Activated CD8-positive, alpha-beta T cell treated with anti-CD3 and anti-CD28 coated beads, Interleukin-2, amount 10 ng/mL, durations not matched to agents 7 days and 5 days (primary cell): ENCODE measurements around the gene CADM2. TPM values are rescaled to one million over a fixed set of nuclear protein-coding genes. Genes with fewer than 3 reads are reported as not detected.

Experiments used
- ATAC-seq: fragments of 150-1000 bp; cut with Tn5 transposase; one replicate; pipeline ENCODE4 v1.10.0; 2021; ENCODE audit warnings: moderate library complexity
- CTCF ChIA-PET: fragments of 350-600 bp; sonication (Branson Sonifier 250); formaldehyde crosslinking; loops from one replicate; lab custom pipeline; 2021; ENCODE audit warnings: antibody characterized with exemption; lab: Charles Lee
- POLR2A ChIA-PET: fragments of 350-600 bp; sonication (Branson Sonifier 250); formaldehyde crosslinking; loops from one replicate; lab custom pipeline; 2021; ENCODE audit warnings: antibody characterized with exemption; lab: Charles Lee
- DNase-seq: peaks from one replicate; pipeline ENCODE4 v3.0.0-alpha.2; 2020
- H3K27ac Mint-ChIP-seq: one replicate; pipeline ENCODE4 v1.8.0; 2021; ENCODE audit warnings: mild to moderate bottlenecking, mixed read lengths
- H3K27me3 Mint-ChIP-seq: one replicate; pipeline ENCODE4 v1.8.0; 2021; ENCODE audit warnings: low read depth, mixed read lengths
- H3K36me3 Mint-ChIP-seq: one replicate; pipeline ENCODE4 v1.8.0; 2021; ENCODE audit warnings: low read depth, mixed read lengths
- H3K4me1 Mint-ChIP-seq: one replicate; pipeline ENCODE4 v1.8.0; 2021; ENCODE audit warnings: low read depth, mixed read lengths
- H3K4me3 Mint-ChIP-seq: one replicate; pipeline ENCODE4 v1.8.0; 2021; ENCODE audit warnings: mild to moderate bottlenecking, mixed read lengths
- H3K9me3 Mint-ChIP-seq: one replicate; pipeline ENCODE4 v1.8.0; 2022; ENCODE audit warnings: mixed read lengths; ENCODE audit not compliant: insufficient read depth
- total RNA-seq, 2 experiments: library from RNA; stranded (reverse); gene quantifications; one replicate each; pipeline ENCODE4 v1.2.3, GENCODE V29; 2021

The CADM2 gene
- total RNA-seq, 2 experiments from 2014 or later, result 0.21 to 0.29 TPM

- ATAC-seq (no peak), DNase-seq (no peak)
- Mint-ChIP-seq H3K4me3 (no peak overlapping the region), H3K27me3 (no peaks in the 10 kb centered on the region), H3K9me3 (peaks cover 5% of the 10 kb centered on the region), H3K4me1 (no peaks in the 10 kb centered on the region), H3K27ac (no peak overlapping the region), H3K36me3 (no peaks in the 10 kb centered on the region)
- ChIA-PET CTCF (no interaction called here), POLR2A (no interaction called here)
Observed at GRCh38 chr3:85041001-85041400, 82.2 kb downstream of the CADM2 start.

GRCh38 chr3:85041562-85042055, 82.8 kb downstream of the CADM2 start:
- DNase-seq, result no peak
- H3K4me3 Mint-ChIP-seq, result no peak overlapping the region
- no peak for ATAC-seq
- POLR2A ChIA-PET, result no interaction called here
- no peaks in the 10 kb centered on the region for H3K27me3 Mint-ChIP-seq
- peaks cover 5% of the 10 kb centered on the region for H3K9me3 Mint-ChIP-seq
- H3K36me3 Mint-ChIP-seq, result no peaks in the 10 kb centered on the region
- CTCF ChIA-PET, result no interaction called here
- H3K27ac Mint-ChIP-seq, result no peak overlapping the region
- H3K4me1 Mint-ChIP-seq, result no peaks in the 10 kb centered on the region

GRCh38 chr3:85050821-85051220, 92.0 kb downstream of the CADM2 start:
- Mint-ChIP-seq H3K36me3 (no peaks in the 10 kb centered on the region), H3K4me3 (no peak overlapping the region), H3K4me1 (no peaks in the 10 kb centered on the region), H3K27me3 (no peaks in the 10 kb centered on the region), H3K9me3 (peaks cover 5% of the 10 kb centered on the region), H3K27ac (no peak overlapping the region)
- ATAC-seq, result no peak
- CTCF ChIA-PET, result no interaction called here
- DNase-seq, result no peak
- POLR2A ChIA-PET, result no interaction called here

GRCh38 chr3:85051786-85052185, 93.0 kb downstream of the CADM2 start:
- no peak for ATAC-seq
- Mint-ChIP-seq H3K36me3 (no peaks in the 10 kb centered on the region), H3K27me3 (no peaks in the 10 kb centered on the region), H3K27ac (no peak overlapping the region), H3K9me3 (peaks cover 5% of the 10 kb centered on the region), H3K4me3 (no peak overlapping the region), H3K4me1 (no peaks in the 10 kb centered on the region)
- no peak for DNase-seq
- ChIA-PET POLR2A (no interaction called here), CTCF (no interaction called here)

GRCh38 chr3:85053626-85054025, 94.8 kb downstream of the CADM2 start:
- no peaks in the 10 kb centered on the region for H3K36me3 Mint-ChIP-seq
- H3K27me3 Mint-ChIP-seq, result no peaks in the 10 kb centered on the region
- ATAC-seq, result no peak
- no peak for DNase-seq
- H3K9me3 Mint-ChIP-seq, result peaks cover 5% of the 10 kb centered on the region
- no peak overlapping the region for H3K4me3 Mint-ChIP-seq
- no peak overlapping the region for H3K27ac Mint-ChIP-seq
- POLR2A ChIA-PET, result no interaction called here
- CTCF ChIA-PET, result no interaction called here
- H3K4me1 Mint-ChIP-seq, result no peaks in the 10 kb centered on the region

GRCh38 chr3:85054579-85054978, 95.8 kb downstream of the CADM2 start:
- DNase-seq, result no peak
- ChIA-PET POLR2A (no interaction called here), CTCF (no interaction called here)
- no peak overlapping the region for H3K27ac Mint-ChIP-seq
- ATAC-seq, result no peak
- H3K27me3 Mint-ChIP-seq, result no peaks in the 10 kb centered on the region
- H3K36me3 Mint-ChIP-seq, result no peaks in the 10 kb centered on the region
- no peak overlapping the region for H3K4me3 Mint-ChIP-seq
- no peaks in the 10 kb centered on the region for H3K4me1 Mint-ChIP-seq
- peaks cover 7% of the 10 kb centered on the region for H3K9me3 Mint-ChIP-seq

GRCh38 chr3:85068911-85069310, 110.1 kb downstream of the CADM2 start:
- Mint-ChIP-seq H3K27me3 (no peaks in the 10 kb centered on the region), H3K4me3 (no peak overlapping the region), H3K36me3 (no peaks in the 10 kb centered on the region), H3K4me1 (no peaks in the 10 kb centered on the region), H3K27ac (no peak overlapping the region), H3K9me3 (no peaks in the 10 kb centered on the region)
- ATAC-seq (no peak), DNase-seq (no peak)
- ChIA-PET POLR2A (no interaction called here), CTCF (no interaction called here)

- ATAC-seq, result no peak
- ChIA-PET CTCF (no interaction called here), POLR2A (no interaction called here)
- Mint-ChIP-seq H3K27ac (no peak overlapping the region), H3K4me3 (no peak overlapping the region), H3K27me3 (no peaks in the 10 kb centered on the region), H3K4me1 (no peaks in the 10 kb centered on the region), H3K36me3 (no peaks in the 10 kb centered on the region), H3K9me3 (no peaks in the 10 kb centered on the region)
- no peak for DNase-seq
Observed at GRCh38 chr3:85074003-85074402, 115.2 kb downstream of the CADM2 start.

- Mint-ChIP-seq H3K9me3 (no peaks in the 10 kb centered on the region), H3K36me3 (no peaks in the 10 kb centered on the region), H3K4me1 (no peaks in the 10 kb centered on the region), H3K4me3 (no peak overlapping the region), H3K27me3 (no peaks in the 10 kb centered on the region), H3K27ac (no peak overlapping the region)
- ChIA-PET CTCF (no interaction called here), POLR2A (no interaction called here)
- ATAC-seq (no peak), DNase-seq (no peak)
Observed at GRCh38 chr3:85075663-85076062, 116.9 kb downstream of the CADM2 start.

- DNase-seq, result no peak
- Mint-ChIP-seq H3K4me1 (no peaks in the 10 kb centered on the region), H3K36me3 (no peaks in the 10 kb centered on the region), H3K27ac (no peak overlapping the region), H3K27me3 (no peaks in the 10 kb centered on the region), H3K9me3 (no peaks in the 10 kb centered on the region), H3K4me3 (no peak overlapping the region)
- ChIA-PET POLR2A (no interaction called here), CTCF (no interaction called here)
- ATAC-seq, result no peak
Observed at GRCh38 chr3:85077018-85077417, 118.2 kb downstream of the CADM2 start.

GRCh38 chr3:85081191-85081906, 122.6 kb downstream of the CADM2 start:
- Mint-ChIP-seq H3K9me3 (no peaks in the 10 kb centered on the region), H3K4me1 (no peaks in the 10 kb centered on the region), H3K27me3 (no peaks in the 10 kb centered on the region), H3K4me3 (no peak overlapping the region), H3K27ac (no peak overlapping the region), H3K36me3 (no peaks in the 10 kb centered on the region)
- ATAC-seq, result no peak
- POLR2A ChIA-PET, result no interaction called here
- DNase-seq, result no peak
- CTCF ChIA-PET, result no interaction called here

GRCh38 chr3:85090495-85090894, 131.7 kb downstream of the CADM2 start:
- CTCF ChIA-PET, result no interaction called here
- H3K27ac Mint-ChIP-seq, result no peak overlapping the region

GRCh38 chr3:85100316-85100715, 141.5 kb downstream of the CADM2 start:
- Mint-ChIP-seq H3K36me3 (no peaks in the 10 kb centered on the region), H3K27ac (no peak overlapping the region), H3K4me3 (no peak overlapping the region), H3K9me3 (peaks cover 11% of the 10 kb centered on the region), H3K4me1 (no peaks in the 10 kb centered on the region), H3K27me3 (no peaks in the 10 kb centered on the region)
- ChIA-PET POLR2A (no interaction called here), CTCF (no interaction called here)
- DNase-seq, result no peak
- ATAC-seq, result no peak

More at GRCh38 chr3:85090495-85090894, 131.7 kb downstream of the CADM2 start:
- ATAC-seq, result no peak
- H3K27me3 Mint-ChIP-seq, result no peaks in the 10 kb centered on the region
- POLR2A ChIA-PET, result no interaction called here
- H3K4me1 Mint-ChIP-seq, result no peaks in the 10 kb centered on the region
- H3K4me3 Mint-ChIP-seq, result no peak overlapping the region
- no peak for DNase-seq
- no peaks in the 10 kb centered on the region for H3K36me3 Mint-ChIP-seq
- peaks cover 4% of the 10 kb centered on the region for H3K9me3 Mint-ChIP-seq
